HuH-7 (cell line): ENCODE data around the gene BAAT.
"Not testable (repeated sequence)": the region's sequence is repeated elsewhere in the genome, so short reads cannot be mapped to it uniquely, and the experiment has no call there.

Experiments
- DNase-seq: peaks from one replicate; pipeline ENCODE4 v3.0.0; 2011; ENCODE audit warnings: low spot score

BAAT gene

DNA sequence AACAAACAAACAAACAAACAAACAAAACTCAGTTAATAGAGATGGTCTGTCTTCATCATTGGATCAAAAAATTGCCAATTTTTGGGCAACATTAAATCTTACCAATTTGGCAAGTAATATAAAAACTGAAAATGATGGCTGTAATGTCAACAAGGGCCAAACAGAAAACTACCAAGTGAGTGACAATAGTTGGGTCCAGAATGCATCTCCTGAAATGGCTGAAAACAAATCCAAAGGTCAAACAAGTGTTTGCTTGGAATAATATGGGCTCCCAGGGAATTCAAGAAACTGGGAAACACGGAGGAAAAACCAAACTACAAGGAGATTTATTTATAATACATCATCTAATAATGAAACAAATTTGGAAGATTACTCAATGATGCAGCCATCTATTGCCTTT is 25.1 kb downstream of the BAAT start:
- no peak for DNase-seq

DNA sequence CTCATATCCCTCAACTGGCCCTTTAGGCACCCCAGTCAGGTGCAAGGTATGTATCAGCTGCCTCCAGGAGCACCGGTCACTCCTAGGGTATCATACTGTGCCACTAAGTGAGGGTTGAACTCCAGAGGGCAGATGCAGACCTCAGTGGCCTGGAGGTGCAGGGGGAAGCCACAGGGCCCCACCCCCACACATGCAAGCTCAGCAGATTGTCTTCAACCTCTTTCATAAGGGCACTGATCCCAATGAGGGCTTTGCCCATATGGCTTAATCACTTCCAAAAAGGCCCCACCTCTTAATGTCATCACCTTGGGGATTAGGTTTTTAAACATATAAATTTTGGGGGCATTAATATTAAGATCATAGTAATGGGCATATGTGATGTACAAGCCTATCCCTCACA is 28.2 kb downstream of the BAAT start:
- no peak for DNase-seq

DNA sequence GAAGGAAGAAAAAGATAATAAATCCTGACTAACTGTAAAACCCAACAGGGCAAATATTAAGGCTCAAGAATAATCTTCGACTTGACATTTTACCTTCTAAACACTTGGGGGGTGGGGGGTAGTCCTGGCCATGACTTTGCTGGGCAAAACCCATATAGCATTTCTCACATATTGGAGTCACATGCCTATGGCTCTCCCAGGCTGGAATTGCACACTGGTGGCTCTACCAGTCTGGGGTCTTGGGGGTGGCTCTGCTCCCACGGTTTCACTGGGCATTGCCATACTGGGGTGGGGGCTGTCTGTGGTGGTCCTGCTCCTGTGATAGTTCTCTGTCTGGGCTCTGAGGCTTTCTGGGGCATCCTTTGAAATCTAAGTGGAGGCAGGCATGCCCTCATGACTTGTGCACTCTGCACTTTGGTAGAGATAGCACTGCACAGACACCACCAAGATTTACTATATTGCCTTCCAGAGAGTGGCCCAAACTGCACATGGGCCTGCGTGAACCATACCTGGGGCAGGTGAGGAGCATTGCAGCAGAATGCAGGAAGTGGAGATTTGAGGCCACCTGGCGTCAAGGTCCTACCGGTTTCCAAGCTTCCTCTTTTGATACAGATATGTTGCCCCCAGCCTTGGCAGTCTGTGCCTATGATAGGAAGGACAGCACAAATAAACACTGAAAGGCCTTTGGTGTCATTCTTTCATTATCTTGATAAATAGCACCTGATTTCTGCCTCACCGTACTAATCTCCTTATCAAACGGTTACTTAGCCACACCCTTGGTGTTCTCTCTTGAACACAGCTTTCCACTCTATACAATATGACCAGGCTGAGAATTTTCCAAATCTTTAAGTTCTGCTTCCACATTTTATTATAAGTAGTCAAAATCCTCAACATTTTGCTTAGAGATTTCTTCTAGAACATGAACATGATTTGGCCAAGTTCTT is 29.8 kb downstream of the BAAT start:
- no peak for DNase-seq

DNA sequence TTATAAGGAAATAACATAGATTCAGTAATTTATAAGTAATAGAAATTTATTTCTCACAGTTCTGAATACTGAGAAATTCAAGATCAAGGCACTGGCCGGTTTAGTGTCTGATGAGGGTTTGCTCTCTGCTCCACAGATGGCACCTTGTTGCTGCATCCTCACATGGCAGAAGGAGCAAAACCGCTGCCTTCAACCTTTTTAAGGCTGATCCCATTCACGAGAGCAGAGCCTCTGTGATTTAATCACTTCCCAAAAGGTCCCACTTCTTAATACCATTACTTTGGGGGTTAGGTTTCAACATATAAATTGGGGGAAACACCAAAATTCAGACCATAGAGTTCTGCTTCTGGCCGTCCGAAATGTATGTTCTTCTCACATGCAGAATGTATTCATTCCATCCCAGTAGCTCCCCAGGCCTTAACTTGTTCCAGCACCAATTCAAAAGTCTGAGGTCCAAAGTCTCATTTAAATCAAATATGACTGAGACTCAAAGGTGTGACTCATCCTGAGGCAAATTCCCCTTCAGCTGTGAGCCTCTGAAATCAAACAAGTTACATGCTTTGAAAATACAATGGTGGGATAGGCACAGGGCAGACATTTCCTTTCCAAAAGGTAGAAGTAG is 30.6 kb downstream of the BAAT start:
- peak; percentile 27 for DNase-seq

DNA sequence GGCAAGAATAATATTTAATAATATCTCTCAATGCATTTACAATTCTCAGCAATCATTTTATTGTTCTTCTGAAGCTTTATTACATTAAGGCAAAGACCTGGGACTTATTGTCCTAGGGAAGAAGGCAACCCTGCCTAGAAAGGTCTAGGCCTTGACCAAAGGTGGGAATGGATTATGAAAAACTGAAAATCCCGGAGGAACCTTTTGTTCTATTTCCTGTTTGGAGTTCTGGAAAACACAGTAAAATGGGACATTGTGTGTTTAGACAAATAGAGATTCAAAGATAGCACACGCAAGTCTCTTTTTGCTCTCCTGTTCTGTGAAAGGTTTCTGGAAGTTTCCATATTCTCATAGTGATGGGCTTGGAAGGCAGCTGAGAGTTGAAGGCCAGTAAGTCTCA is 31.1 kb downstream of the BAAT start:
- DNase-seq: no peak

DNA sequence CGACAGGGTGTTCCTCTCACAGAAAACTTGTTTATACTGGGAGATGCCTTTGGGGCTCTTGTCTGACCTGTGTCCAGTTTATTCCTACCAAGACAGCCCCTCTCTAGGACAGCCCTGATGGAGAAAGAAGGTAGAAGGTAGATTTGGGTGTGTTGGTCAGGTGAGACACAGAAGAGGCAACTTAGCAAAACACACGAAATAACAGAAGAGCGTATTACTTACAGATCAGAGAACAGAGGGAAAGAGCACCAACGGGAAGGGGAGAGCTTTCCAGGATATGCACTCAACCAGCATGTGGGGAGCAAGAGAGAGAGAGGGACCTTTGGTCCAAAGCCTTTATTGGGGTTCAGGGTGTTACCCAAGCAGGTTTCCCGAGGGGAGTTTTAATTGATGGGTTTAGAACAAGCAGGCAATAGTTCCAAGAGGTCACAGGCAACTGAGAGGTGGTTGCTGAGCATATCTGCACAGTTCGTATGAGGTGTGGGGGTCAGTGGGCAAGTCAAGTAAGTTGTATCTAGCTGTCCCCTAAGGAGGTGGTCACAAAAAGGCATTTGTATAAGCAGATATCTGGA is 31.8 kb downstream of the BAAT start:
- DNase-seq: no peak

DNA sequence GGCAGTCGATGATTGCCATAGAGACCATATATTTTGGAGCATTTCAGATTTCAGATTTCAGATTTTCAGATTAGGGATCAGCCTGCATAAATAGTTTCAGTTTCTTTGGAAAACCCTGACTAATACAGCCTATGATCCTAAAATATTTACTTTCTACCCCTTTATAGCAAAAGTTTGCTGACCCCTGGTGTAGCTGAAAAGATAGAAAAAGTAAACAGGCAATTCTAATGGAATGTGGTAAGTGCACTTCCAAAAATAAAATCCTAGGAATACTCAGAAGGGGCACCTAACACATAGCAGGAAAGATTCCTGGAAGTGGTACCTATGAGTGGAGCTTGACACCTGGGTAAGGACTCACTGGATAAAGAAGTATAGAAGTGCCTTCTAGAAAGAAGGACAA is 34.5 kb downstream of the BAAT start:
- DNase-seq: no peak

DNA sequence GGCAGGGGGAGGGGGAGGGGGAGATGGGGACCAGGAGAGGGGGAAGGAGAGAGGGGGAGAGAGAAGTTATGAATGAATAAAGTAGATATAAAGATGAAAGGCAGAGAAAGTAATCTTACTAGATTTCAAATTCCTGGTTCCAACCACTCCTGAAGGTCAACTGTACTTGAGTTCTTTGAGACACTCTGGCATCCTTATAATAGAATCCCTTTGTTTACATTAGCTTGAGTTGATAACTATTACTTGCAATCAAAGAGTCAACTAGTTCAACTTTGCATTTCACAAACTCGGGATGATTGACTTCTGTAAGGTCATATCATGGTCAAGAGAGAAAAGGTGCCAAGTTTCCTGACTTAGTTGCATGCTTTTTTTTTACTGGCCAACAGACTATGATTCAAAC is 42.2 kb downstream of the BAAT start:
- no peak for DNase-seq

DNA sequence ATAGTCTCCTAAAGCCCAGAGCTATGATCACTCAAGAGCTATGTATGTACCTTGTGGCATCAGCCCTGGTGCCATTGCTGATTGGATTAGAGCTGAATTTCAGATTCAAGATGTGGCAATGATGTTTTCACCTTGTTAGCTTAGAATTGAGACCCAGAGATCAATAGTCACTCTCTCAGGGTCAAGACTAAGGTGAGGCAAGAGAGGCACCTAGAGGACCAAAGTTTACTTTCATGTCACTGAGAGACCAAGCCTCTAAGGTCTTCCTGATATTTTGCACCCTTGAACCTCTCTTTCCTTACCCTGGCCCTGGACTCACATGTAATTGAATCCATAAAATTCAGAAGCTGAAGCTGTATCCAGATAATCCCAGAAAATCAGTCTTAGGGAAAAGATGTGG is 42.8 kb downstream of the BAAT start:
- no peak for DNase-seq

DNA sequence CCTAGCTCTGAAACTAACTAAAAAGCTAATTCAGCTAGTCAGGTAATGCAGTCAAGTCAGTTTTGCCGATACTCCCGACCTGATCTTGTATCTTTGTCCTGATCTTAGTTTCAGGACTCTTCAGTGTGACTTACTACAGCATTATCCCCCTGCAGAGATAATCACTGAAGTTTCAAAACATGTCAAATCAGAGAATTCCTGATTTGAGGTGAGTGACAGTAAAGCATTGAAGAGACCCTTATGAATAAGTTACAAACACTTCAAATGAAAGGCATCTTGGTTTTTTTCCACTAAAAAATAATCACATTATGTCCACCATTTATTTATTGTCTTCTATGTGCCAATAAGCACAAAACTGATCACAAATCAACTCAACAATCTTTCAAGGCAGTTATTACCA is 47.6 kb downstream of the BAAT start:
- no peak for DNase-seq

DNA sequence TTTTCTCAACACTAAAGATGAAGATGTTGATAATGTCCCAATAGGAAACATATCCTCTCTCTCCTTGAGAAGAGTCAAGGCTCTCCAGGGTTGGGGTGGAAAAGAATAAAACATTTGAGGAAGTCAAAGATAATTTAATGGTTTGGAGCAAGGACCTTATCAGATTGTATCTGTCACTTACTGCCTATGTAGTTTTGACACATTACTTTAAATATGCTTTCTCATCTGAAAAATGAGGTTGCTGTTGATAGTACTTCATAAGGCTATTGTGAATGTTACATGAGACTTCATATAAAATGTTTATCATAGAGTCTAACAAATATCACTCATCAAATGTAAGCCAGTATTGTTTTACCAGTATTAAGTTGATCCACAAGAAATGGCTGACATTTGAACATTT is 48.7 kb downstream of the BAAT start:
- DNase-seq: no peak

DNA sequence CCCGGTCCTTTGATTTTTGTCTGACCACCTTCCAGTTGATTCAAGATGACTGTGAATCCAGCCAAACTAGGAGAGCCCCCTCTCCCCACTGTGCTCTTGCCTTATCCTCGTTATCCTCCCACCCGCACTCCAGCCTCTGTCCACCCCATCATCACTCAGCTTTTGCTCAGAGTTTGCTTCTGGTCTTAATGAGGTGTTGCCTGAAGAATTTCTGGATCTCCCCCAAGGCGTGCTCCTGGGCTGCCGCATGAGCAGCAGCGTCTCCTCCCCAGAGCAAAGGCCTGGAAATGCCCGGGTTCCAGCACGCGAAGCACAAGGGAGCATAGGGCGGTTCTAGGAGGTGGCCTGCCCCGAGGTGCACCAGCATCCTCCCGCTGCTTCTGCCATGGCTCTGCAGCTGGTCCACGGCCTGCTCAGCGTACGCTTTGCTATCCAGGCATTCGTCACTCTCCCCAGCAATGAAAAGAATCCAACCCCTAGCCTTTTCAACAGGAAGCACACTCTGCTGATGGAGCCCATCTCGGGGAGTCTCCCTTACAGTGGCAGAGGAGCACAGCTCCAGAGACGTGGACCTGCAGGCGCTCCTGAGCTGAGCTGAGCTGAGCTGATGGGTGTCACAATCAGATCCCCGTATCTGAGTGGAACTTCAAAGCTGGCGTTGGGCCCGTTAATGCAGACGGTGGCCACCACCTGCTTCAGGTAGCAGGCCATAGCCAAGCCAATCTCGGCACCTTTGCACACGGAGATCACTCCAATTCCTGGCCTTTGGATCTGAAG is 50.7 kb downstream of the BAAT start:
- no peak for DNase-seq

DNA sequence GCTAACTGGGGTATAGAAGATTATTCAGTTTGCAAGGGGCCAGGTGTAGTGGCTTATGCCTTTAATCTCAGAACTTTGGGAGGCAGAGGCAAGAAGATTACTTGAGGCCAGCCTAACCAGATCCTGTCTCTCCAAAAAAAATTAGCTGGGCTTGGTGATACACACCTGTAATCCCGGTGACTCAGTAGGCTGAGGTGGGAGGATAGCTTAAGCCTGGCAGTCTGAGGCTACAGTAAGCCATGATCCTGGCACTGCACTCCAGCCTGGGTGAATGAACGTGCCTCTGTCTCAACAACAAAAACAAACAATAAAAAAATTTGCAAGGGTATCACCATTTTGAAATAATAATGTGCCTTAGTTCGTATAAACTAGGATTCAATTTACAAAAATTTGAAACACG is 51.3 kb downstream of the BAAT start:
- DNase-seq: no peak

DNA sequence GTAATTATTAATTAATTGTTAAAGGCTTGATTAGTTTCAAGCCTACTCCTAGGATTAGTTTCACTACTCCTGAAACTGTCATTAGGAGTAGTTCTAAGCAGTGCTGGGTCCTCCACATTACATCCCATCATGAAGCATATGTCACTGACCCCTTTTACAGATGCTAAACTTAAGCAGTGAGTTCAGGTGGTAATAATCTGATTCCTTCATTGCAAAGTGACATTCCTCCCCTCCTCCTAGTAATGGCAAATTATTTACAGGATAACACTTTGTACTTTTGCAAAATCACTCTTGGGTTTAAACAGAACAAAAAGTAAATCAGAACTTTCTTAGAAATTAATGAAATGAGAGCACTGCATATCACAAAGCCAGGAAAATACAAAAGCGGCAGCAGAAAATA is 52.4 kb downstream of the BAAT start:
- no peak for DNase-seq

DNA sequence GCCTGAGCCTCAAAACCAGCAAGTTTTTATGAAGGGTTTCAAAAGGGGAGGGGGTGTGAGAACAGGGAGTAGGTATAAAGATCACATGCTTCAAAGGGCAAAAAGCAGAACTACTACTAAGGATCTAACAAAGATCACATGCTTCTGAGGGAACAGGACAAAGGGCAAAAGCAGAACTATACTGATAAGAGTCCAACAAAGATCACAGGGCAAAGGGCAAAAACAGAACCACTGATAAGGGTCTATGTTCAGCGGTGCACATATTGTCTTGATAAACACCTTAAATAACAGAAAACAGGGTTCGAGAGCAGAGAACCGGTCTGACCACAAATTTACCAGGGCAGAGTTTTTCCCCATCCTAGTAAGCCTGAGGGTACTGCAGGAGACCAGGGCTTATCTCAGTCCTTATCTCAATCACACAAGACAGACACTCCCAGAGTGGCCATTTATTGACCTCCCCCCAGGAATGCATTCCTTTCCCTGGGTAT is 57.3 kb downstream of the BAAT start:
- not testable (repeated sequence) for DNase-seq

DNA sequence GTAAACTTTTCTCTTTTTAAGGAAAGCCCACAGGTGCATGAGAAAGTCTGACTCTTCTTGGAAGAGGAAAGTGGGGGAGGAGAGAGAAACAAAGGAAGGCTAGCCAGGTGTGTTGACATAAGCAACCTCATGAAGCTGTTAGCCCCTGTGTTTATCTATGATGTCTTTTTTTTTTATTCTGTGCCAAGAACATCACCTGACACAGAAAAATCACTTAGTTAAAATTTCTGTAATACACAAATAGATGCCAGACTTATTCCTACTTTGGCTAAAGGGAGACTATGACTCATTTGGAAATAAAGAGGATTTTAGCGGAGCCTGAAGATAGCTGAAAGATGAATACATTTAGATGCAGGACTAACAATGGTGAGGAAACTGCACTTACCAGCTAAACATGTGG is 58.3 kb downstream of the BAAT start:
- no peak for DNase-seq

DNA sequence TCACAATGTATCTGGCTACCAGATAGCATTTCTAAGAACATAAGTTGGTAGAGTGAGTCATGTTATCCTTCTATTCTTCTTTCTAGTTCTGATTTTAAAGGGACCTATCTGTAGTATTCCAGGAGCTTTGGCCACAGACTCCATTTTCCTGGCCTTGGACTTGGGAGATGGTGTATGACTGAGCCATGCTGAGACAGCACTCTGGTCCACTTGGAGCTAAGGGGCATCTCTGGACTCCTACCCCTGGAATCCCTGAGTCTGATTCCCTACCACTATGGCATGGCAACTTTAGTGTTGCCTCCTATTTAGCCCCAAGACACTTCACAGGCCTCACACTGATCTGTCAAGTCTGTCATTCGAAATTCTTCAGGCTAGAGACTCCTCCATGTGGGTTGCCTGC is 58.8 kb downstream of the BAAT start:
- no peak for DNase-seq

DNA sequence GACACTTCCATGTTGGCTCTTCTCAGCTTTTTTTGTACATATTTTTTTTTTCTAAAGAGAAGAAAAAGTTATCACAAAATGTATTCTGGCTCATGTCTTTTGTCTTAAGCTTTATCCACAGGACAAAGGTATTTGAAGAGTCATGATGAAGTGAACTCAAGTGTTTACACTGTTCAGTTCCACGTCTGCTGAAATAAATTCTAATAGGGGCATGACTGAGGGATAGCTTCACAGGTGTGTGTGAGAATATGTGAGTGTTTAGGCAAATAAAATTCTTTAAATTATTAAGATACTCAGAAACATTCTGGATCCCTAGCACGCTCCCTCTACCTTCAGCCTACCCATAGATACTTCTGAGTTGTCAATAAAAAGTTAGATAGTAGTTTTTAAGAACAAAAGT is 59.8 kb downstream of the BAAT start:
- DNase-seq: no peak

DNA sequence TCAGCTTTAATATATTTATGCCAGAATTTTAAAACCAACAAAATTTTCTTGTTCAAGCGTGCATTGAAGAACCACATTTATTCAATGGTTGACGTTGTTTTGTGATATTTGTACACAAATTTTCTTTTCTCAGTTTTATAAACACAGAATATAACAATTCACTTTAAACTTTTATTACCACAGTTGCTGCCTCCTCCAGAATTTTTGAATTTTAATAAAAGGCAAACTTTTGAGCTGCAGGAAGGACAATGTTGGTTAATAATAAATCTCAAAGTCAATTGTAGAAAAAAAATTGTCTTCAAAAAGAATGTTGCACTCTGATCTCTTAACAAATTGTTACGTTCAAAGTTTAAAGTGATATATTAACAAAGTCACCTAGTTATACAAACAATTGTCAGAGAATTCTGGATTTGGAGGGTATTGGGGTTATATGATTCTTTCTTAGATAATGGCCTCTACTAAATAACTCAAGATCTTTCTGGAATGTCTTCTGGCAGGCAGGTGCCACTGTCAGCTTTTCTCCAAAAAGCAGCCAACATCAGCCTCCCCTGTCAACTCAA is 60.5 kb downstream of the BAAT start:
- DNase-seq: no peak

DNA sequence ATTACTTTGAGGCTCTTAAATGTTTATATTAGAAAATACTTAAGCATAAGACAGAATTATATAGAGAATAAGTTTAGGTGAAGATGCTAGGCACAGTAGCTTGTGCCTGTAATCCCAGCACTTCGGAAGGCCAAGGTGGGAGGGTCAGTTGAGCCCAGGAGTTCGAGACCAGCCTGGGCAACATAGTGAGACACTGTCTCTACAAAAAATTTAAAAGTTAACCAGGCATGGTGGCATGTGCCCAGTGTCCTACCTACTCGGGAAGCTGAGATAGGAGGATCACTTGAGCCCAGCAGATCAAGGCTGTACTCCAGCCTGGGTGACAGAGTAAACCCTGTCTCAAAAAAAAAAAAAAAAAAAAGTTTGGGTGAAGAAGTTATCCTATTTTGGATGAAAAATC is 61.7 kb downstream of the BAAT start:
- no peak for DNase-seq

DNA sequence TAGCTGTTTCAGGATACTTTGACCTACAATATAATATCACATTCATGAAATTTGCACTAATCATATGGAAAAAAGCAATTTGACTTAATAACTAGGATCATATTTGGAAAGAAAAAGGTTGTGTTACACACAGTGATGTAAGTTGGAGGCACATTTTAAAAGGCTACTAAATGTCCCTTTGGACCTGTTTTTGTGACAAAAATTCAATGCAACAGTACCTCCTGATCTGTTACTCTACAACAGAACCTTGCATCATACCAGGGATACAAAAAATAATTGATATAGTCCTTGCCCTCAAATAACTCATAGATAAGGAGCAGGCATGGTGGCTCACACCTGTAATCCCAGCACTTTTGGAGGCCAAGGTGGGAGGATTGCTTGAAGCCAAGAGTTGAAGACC is 67.1 kb downstream of the BAAT start:
- no peak for DNase-seq

DNA sequence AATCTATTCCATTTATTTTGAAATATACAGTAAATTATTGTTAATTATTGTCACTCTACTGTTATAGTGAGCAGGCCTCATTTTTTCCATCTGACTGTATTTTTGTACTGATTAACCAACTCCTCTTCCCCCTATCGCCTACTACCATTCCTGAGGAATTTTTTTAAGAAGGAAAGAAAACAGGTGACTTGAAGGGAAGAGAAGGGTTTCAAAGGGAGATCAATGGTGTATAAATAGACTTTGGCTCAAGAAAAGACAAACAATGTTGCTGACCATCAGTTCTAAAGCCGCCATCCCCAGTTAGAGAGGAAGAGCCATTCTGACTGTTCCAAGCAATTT is 69.7 kb downstream of the BAAT start:
- DNase-seq: no peak
